DMS79 treated with DMSO at 0.1 percent for 48 hours (cell line): ENCODE measurements around the gene PIM3.

Experiments used
- DNase-seq: peaks from one replicate; lab custom pipeline; 2025; lab: John Stamatoyannopoulos, UW

The PIM3 gene

GRCh38 chr22:49991907-49992533 is 31.4 kb downstream of the PIM3 start:
- DNase-seq: no peak

DNA sequence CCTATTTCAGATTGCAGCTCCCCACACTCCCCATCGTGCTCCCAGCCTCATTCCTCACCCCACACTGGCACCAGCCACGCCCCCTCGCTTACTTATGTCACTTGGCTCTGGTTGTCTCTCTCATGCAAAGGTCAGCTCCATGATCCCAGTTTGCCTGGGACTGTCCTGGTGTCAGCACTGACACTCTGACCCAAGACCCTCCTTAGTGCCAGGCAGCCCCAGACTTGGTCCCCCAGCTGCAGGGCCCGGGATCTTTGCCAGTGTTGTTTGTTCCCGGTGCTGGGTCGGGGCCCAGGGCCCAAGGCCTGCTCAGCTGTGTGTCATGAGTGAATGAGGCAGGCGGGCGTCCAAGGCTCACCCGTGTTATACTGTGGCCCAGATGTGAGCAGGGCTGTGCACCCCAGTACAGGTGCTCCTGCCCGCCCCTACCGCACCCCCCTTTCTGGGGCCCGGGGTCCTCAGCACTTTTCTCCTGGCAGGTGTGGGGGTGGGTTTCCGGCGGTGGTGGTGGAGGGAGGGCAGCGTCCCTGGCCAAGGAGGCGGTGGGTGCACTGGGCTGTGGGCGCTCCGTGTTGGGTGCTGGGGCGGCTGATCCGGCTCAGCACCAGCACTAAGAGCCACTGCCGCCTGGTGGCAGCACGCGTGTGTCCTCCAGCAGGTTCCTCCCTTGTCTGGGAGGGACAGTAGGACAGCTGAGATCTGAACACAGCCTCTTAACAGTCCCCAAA is 32.5 kb downstream of the PIM3 start:
- DNase-seq: no peak

GRCh38 chr22:49993649-49994360 is 33.2 kb downstream of the PIM3 start:
- DNase-seq: no peak

DNA sequence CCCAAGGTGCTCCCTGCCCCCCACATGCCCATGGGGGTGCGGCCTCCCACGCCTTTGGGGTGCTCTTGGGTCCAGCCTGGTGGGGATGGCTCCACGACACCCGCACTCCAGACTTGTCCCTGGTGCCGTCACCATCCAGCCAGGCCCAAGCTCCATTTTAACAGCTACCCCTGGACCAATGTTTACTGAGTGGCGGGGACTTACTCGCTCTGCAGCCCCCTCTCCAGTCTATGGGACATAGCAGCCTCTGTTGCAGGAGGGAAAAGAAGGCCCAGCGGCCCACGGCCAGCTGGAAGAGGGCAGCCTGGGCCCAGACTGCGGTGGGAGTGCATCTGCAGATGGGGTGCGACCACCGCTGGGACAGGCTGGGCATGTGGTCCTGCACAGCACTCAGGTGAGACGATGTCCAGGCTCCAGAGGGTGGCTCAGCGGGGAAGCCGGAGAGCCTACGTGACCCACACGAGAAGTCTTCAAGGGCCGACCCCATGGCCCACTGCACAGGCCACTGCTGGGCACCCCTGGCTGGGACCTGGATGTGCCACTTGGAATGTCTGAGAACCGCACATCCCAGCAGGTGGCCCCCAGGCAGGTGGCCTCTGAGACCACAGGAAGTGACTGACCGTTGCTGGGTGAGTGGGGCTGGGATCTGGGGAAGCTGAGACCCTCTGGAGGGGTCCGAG is 33.9 kb downstream of the PIM3 start:
- no peak for DNase-seq

GRCh38 chr22:49995041-49995360 is 34.4 kb downstream of the PIM3 start:
- no peak for DNase-seq

- DNase-seq: no peak
Measured at GRCh38 chr22:49995361-49996118, 35.0 kb downstream of the PIM3 start.

DNA sequence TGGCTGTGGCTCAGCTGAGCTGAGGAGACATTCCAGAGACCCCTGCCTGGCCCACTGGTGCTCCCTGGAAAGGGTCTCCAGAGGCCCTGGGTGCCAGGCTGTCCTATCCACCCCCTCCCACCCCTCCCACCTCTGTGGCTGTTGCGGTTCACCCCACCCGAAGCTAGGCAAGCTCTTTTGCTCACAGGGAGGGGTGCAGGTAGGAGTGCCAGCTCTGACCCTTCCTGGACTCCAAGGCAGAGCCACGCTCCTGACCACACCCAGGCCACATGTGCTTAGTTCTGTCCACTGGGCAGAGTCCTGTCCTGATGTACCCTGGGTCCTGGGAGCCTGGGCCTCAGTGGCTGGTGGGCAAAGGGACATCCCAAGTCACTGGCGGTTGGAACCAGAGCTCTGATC is 35.5 kb downstream of the PIM3 start:
- DNase-seq: no peak

DNA sequence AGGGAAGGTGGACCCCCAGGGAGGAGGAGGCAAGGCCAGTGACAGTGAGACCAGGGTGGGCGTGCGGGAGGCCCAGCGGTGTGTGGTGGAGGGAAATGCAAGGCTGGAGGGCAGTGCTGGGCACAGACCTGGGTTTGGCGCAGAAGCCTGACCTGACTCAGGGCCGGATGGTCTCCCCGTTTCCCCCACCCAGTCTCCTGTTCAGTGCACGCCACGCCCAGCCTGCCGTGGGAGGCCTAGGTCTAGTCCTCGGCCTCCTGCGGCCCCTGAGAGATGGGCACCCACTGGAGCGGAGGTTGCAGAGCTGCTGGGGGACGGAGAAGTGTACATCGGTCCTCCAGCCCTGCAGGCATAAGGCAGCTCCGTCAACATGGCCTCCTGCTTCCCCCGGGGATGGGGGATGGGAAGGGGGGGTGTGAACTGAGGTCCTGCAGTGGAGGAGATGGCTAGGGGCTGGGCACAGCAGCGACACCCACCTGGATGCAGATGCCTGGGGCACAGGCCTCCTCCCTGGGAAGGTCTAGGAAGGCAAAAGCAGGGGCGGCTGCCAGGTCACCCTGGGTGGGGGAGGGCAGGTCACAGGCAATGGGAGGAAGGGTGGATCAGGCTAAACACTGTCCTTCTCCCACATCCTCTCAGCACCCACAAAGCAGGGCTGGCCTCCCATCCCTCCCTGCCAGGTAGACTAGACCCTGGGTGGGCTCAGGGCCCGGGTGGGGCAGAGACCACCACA is 36.1 kb downstream of the PIM3 start:
- no peak for DNase-seq

DNA sequence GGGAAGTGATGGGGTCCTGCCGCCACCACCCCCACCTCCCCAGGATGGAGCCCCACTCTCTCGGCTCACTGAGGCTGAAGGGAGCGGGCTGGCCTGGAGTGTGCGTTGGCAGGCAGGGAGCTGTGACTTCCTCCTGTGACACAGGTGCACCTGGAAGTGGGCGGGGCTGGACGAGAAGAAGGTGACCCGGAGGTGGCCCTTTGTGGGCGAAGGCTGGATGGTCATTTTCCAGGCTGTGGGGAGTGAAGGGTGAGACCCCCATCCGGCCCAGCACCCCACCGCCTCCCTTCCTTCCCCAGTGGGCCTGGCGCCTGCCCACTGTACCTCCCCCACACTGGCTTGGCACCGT is 36.7 kb downstream of the PIM3 start:
- no peak for DNase-seq

- no peak for DNase-seq
Measured at GRCh38 chr22:49997932-49998717, 37.6 kb downstream of the PIM3 start.

- DNase-seq: no peak
Measured at GRCh38 chr22:49998718-49999062, 38.1 kb downstream of the PIM3 start.

DNA sequence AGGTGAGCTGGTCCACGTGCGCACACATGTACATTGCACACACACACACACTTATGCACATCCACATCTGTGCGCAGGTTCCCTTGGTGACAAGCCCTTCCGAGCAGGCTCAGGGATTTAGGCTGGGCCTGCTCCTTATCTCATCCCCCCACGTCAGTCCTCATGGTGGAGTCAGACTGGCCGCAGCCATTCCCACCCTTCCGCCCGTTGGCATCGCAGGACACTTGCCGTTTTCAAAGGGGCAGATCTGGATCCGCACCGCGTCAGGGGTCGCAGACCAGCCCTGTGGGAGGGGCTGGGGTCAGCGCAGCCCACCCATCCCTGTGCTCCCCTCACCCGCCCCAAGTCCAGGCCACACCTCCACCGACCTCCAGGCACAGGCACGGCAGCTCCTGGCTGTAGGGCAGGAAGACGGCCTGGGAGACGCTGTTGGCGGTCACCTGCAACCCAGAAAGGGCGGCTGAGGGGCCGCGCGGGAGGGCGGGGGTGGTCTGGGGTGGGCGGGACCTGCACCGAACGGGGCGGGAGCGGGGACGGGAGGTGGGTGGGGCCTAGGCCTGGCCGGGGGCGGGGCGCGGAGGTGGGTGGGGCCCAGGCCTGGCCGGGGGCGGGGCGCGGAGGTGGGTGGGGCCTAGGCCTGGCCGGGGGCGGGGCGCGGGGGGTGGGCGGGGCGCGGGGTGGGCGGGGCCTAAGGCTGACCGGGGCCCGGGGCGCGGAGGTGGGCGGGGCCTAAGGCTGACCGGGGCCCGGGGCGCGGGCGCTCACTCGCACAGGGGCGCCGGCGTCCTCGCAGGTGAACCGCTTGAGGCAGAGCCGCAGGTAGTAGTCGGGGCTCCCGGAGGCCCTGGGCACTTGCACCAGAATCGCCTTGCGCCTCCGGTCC is 38.7 kb downstream of the PIM3 start:
- no peak for DNase-seq

DNA sequence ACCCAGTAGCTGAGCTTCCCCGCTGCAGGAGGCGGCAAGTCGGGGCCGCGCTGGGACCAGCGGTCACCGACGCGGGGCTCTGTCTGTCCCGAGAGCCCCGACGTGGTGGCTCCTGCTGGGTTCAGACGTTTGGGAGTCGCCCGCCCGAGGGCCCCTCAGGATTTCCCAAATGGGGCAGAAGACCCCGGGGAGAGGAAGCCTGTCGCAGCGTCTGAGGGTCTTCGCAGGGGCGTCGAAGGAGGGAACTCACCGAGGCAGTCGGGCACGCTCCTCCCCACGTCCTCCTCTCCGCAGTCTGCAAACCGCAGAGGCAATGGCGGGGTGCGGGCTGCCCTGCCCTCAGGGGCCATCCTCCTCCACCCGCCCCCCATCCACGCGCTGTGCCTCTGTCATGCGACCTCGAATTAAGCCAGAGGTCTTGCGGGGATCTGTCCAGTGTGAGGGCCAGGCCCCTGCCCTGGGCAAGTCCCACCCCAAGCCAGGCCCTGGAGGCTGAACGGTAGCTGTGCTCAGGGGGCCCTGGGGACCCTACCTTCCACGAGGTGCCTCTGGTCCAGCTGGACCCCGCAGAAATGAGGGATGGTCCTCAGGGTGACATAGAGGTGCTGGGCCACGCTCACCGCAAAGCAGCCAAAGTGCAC is 39.5 kb downstream of the PIM3 start:
- DNase-seq: no peak

GRCh38 chr22:50000587-50001387 is 40.2 kb downstream of the PIM3 start:
- DNase-seq: no peak

DNA sequence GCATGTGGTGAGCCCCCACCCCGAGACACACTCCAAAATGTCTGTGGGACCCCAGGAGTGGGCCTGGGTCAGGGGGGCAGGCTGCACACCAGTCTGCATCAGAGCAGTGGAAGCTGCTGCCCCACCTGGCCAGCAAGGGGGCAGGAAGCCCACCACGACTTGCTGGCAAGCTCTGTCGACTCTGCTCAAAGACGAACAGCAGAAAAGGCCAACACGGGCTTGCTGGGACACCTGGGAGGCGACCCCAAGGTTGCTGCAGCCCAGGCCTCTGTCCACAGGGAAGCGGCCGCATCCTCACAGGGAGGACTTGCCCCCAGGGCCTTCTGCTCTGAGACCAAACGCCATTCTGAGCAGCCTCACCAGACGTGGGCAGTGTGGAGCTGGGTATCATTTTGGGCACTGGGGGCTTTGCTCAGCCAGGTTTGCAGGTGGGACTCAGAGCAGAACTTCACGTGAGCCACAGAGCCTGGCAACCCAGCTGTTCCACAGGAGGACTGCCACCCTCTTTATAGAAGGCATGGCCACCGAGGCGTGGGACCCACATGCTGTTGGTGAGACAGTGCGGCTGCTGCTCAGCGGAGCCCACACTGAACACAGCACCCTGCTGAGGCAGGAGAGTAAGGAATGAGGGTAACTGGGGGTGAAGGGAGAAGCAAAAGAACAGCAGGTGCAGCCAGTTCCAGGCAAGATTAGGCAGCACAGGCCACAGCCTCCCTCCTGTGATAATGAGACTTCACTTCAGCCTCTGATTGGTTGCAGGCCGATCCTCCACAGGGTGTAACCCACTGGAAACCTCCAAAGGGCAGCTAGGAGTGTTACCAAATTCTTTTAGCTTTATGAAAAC is 41.0 kb downstream of the PIM3 start:
- no peak for DNase-seq

DNA sequence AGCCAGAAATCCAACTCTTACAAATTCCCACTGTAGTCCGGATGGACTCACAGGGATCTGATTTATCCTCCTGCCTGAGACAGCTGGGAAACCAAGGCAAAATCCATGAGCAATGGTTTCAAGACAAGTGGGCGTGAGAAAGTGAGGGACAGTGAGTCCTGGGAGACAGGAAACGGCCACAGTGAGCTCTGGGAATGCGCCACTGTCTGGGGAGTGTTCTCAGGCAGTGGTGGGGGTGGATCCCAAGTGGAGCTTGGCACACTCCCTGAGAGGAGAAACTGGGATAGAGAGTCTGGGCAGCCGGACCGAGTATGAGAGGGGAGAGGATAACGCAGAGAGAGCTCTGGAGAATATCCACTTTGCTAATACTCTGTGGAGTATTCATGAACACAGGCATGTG is 42.2 kb downstream of the PIM3 start:
- no peak for DNase-seq

DNA sequence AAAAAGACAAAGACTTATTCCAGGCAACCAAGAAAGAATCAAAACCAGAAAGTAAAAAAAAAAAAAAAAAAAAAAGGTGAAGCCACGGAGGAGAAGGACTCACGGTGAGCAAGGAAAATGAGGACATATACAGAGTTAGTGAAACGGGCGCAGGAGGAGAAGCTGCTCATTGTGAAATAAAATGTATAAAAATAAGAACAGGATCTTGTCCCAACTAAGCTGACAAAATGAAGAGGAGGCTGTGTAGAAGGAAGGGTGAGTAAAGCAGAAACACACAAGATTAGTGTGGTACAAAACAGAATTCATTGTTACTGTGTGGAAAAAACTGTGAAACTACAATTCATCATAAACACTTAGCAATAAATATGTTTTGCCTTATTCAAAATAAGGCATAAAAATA is 44.3 kb downstream of the PIM3 start:
- no peak for DNase-seq
